ENCODE measurements around the gene TRDMT1.

TRDMT1 gene

GRCh38 chr10:17171141-17171641 is 30.3 kb downstream of the TRDMT1 start:
- DNase-seq = no peak

DNA sequence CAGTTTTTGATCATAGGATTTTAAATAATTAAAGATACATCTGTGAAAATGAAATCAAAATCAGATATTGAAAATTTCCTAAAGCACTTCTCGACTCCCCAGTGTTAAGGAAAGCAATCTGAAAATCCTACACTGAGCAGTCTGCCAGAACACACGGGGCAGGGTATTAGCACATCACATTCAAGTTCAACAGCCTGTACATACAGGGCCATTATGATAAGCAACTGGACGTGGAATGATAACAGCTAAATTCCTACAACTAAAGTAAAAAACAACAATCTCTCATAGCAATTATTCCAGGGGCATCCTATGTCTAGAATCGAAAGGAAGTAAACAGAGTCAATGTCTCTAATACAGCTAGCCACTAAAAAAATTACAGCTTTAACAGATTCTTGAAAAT is 31.7 kb downstream of the TRDMT1 start:
- no peak for DNase-seq

GRCh38 chr10:17166699-17167098 is 34.8 kb downstream of the TRDMT1 start:
- DNase-seq = no peak

- no peak for DNase-seq
Measured at GRCh38 chr10:17162828-17163227, 38.6 kb downstream of the TRDMT1 start.

GRCh38 chr10:17161775-17162174 is 39.7 kb downstream of the TRDMT1 start:
- DNase-seq = no peak

DNA sequence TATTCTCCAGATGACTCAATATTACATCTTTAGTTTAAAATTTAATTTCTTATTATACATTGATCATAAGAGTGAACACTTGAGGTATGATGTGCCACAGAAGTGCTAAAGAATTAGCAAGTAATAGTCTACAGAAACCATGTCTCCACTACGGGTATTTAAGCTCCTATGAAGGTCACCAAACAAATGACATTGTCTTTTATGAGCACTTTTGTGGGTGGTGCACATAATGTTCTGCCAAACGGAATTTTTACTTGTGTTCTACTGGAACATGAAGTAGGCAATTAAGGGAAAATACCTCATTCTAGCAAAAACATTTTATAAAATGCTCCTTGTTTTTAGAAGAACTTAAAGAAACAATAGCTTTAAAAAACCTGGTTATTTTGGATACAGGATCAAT is 44.4 kb downstream of the TRDMT1 start:
- DNase-seq = no peak

DNA sequence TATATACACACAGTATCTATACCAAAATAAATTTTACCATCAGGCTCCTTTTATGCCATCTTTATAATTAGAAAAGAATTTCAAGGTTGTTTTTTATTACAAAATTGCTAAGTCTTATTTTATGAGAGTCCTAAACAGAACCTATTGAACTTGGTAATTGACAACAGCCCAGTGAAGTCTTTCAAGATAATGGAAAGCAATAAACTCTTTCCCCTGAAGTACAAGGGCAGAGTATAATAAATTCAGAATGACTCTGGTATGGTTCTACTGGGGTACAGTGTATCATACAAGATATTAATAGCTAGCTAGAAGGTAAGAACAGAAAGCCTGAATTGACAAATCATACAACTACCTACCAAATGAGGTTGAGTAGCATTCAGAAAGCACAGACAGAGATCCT is 45.6 kb downstream of the TRDMT1 start:
- no peak for DNase-seq

- no peak for DNase-seq
Measured at GRCh38 chr10:17154116-17154515, 47.4 kb downstream of the TRDMT1 start.

DNA sequence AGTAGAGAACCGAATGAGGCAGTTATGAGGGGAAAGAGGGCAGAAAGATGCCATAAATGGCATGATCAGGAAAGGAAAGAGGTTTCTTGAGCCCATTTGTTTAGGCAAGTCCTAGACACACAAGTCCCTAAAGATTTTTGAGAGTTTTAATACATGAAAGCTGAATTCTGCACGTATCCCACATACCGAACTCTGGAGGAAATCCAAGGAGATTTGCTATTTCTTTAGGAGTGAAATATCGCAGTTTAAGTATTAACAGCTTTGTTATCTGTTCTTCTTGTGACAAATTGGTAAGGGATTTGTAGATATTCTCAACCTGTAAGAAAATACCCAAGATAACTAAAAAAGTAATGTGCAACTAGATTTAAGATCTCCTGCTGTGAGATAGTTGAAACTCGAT is 48.2 kb downstream of the TRDMT1 start:
- no peak for DNase-seq

GRCh38 chr10:17151716-17152115 is 49.8 kb downstream of the TRDMT1 start:
- DNase-seq = no peak

DNA sequence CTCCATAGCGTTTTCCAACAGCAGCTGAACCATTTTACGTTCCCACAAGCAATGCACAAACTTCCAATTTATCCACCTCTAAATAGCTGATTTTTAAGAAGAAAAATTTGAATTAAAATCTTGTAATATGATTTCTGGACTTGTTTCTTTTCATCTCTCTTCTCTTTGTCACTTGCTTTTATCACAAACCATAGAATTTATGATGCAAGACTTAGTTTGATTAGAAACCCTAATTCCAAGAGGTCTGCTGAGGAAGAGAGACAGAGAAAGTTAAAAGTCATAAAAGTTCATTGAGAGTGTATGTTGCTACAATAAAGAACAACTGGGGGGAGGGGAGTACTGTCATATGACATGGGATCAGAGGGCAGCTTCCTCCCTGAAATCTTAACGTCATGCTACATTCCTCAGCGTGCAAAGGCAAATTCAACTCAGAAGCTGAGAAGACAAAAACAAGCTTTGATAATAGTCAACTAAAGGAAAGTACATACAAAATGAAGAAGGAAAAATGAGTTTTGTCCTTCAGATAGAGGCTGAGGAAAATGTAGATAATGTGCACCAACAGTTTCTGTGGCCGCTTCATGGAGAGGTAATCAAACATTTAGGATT is 53.5 kb downstream of the TRDMT1 start:
- no peak for DNase-seq

GRCh38 chr10:17146892-17147291 is 54.6 kb downstream of the TRDMT1 start:
- DNase-seq = no peak

GRCh38 chr10:17145239-17145638 is 56.2 kb downstream of the TRDMT1 start:
- DNase-seq = no peak

GRCh38 chr10:17144757-17145156 is 56.7 kb downstream of the TRDMT1 start:
- DNase-seq = no peak

GRCh38 chr10:17144032-17144431 is 57.4 kb downstream of the TRDMT1 start:
- DNase-seq = no peak

DNA sequence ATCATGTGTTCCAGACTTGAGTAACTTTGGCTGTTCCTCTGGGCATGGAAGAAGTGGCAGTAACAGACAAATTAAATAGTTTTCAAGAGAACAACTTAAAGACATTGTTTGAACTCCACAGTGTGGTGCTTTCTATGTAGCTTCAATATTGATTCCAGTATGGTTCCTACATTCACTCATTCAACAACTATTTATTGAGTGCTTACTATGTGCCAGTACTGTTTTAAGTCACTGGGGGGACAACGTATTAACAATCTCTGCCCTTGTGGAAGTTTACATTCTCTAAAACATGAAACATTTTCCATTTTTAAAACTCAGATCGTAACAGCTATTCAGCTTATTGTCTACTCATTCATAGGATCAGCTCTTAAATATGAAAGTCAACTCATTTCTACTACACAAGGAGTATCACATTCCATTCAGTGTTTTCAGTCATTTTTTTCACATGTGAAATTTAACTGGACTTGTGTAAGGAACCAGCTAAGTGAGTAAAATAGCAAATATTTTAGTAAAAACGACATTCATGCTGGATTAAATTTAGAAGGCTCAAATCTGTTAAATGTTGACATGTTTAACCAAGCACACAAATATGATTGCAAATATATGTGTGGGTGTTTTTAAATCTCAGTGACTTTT is 58.3 kb downstream of the TRDMT1 start:
- DNase-seq = no peak

- no peak for DNase-seq
Measured at GRCh38 chr10:17141504-17142229, 59.8 kb downstream of the TRDMT1 start.

DNA sequence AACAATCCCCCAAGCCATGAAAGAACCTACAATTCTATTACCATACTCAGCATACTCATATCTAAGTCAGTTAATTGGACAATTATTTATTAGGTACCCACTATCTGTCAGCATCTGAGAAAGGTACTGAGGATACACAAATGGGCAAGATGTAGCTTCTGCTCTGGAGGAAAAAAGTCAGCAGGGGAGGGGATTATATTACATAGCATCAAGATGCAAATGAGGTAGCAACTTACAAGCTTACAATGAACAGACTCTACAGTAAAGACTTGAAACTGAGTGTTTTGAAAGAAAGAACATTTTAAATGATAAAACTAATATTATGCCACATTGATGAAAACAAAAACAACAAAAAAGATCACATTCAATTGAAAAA is 61.1 kb downstream of the TRDMT1 start:
- no peak for DNase-seq

- DNase-seq = no peak
Measured at GRCh38 chr10:17138460-17139042, 62.9 kb downstream of the TRDMT1 start.

- no peak for DNase-seq
Measured at GRCh38 chr10:17134737-17135260, 66.7 kb downstream of the TRDMT1 start.

- DNase-seq = no peak
Measured at GRCh38 chr10:17134282-17134681, 67.2 kb downstream of the TRDMT1 start.

DNA sequence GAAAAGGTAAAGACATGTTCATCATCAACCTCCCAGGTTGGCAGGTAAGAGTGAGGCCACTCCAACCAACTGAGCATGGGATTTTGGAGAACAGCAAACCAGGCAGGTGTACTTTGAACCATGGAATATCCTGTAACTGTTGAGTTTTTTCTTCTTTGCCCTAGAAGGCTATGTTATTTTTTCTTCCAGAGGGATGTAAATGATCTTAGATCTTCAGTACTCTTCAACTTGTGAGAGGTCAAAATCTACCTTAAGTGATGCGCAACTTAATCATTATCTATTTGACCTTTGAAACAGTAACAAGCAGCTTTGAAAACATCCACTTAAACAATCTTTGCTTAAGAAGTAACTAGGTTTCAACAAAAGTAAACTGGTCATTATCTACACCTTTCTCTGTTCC is 71.7 kb downstream of the TRDMT1 start, which contains the start of gene CUBN:
CUBN (minus strand) TSS at position 71 of the 400 bp plus-strand sequence; CDS start at position 25, 46 bp downstream.
- no peak for DNase-seq

- DNase-seq = no peak
Measured at GRCh38 chr10:17128261-17128660, 73.2 kb downstream of the TRDMT1 start.

Measured in activated CD4-positive, CD25-positive, alpha-beta regulatory T cell treated with anti-CD3 and anti-CD28 coated beads, Interleukin-2, amount 50 U/mL, for 72 hours (primary cell).